ENCODE data around the gene GRK4. TPM values are rescaled to one million over a fixed set of nuclear protein-coding genes. Genes with fewer than 3 reads are reported as not detected.
A peak's percentile ranks its signal among the peaks of the same experiment; 100 is the strongest.
"Not testable (repeated sequence)": the region's sequence is repeated elsewhere in the genome, so short reads cannot be mapped to it uniquely, and the experiment has no call there.

Gene GRK4
- total and polyA plus RNA-seq, 2 donors (not counting 1 experiment from before 2014, with no cell fraction given) = 0.73 to 2.3 TPM

GRCh38 chr4:2922453-2923101 is 40.8 kb upstream of the GRK4 start:
- 78% methylated on average over 4 of the region's 7 CpGs for WGBS (ENCODE audit: insufficient coverage)
- Histone ChIP-seq H3K4me1 (ENCODE audit: control insufficient read depth in 2 of 2, insufficient read depth in 2 of 2, low read length in 2 of 2) (peaks cover 25 to 34% of the 10 kb centered on the region in 2 donors), H3K36me3 (replicated peaks in 1 of 2; ENCODE audit: control extremely low read depth in 1 of 2, control insufficient read depth in 1 of 2, extremely low read depth in 1 of 2, insufficient read depth in 2 of 2, low read length in 1 of 2) (peaks cover 0 to 49% of the 10 kb centered on the region in 2 experiments), H3K27ac (ENCODE audit: low read length in 2 of 2) (peak overlapping the region in 1 of 2 donors; percentile 49), H4K20me1 (ENCODE audit: control insufficient read depth, insufficient read depth, low read length, poor library complexity, severe bottlenecking) (peaks cover 65% of the 10 kb centered on the region), H3K4me2 (replicated peaks; ENCODE audit: low read depth, low read length, poor library complexity, severe bottlenecking) (peak overlapping the region; percentile 33), H3K79me2 (ENCODE audit: control insufficient read depth, insufficient read depth, low read length) (peaks cover 73% of the 10 kb centered on the region)
- not testable (repeated sequence) for H3K9ac ChIP-seq (ENCODE audit: low read length); H3K9me3 Mint-ChIP-seq (ENCODE audit: insufficient read depth); ATAC-seq (ENCODE audit: low read depth); H3K4me3 ChIP-seq (ENCODE audit: control extremely low read depth in 1 of 5, extremely low read depth in 1 of 5, insufficient read depth in 1 of 5, low read depth in 2 of 5, low read length in 4 of 5); H2AFZ ChIP-seq (ENCODE audit: insufficient read depth, low read depth, low read length, poor library complexity, severe bottlenecking); H3K27me3 ChIP-seq (replicated peaks in 1 of 4; ENCODE audit: control extremely low read depth in 1 of 4, control insufficient read depth in 3 of 4, insufficient read depth in 4 of 4, low read length in 3 of 4); H3K27me3 Mint-ChIP-seq; H3K9me3 ChIP-seq (ENCODE audit: control extremely low read depth in 1 of 3, control insufficient read depth in 2 of 3, insufficient read depth in 1 of 3, low read length in 2 of 3)
- CTCF ChIA-PET = interaction anchor here (1.1 to 3.1 kb wide), 3 partner anchors 9 to 159 kb away, joined by 3 to 11 read pairs (median 5); no protein-coding TSS in a partner anchor
- DNase-seq = peak; percentile 61
- intact Hi-C loops (cut with micrococcal nuclease) = loop anchor here (1.0 kb wide), 1 partner anchor 9 kb away; no protein-coding TSS in a partner anchor
- peaks cover 62% of the 10 kb centered on the region for H3K4me1 Mint-ChIP-seq
- H3K27ac Mint-ChIP-seq = peak overlapping the region; percentile 79
- H3K4me3 Mint-ChIP-seq = peak overlapping the region; percentile 73
- POLR2A ChIA-PET = interaction anchor here (1.1 kb wide), 1 partner anchor 13 kb away, joined by 3 read pairs; no protein-coding TSS in a partner anchor

- no peaks in the 10 kb centered on the region for H3K27me3 Mint-ChIP-seq
- POLR2A ChIA-PET = interaction anchor here (0.5 to 1.2 kb wide), 3 partner anchors 10 to 40 kb away, joined by 3 to 5 read pairs (median 3); partner anchors contain the start of gene NOP14
- peak overlapping the region; percentile 33 for H3K4me2 ChIP-seq (replicated peaks; ENCODE audit: low read depth, low read length, poor library complexity, severe bottlenecking)
- intact Hi-C loops (cut with micrococcal nuclease) = no loop called here
- H3K27ac ChIP-seq (ENCODE audit: low read length in 2 of 2) = peak overlapping the region; percentile 6 to 49
- peaks cover 56% of the 10 kb centered on the region for H3K4me1 Mint-ChIP-seq
- H3K27ac Mint-ChIP-seq = peak overlapping the region; percentile 79
- H3K4me3 ChIP-seq (ENCODE audit: control extremely low read depth in 1 of 5, extremely low read depth in 1 of 5, insufficient read depth in 1 of 5, low read depth in 2 of 5, low read length in 4 of 5) = no peak overlapping the region
- TF ChIP-seq EZH2 (IDR thresholded peaks at IDR 0.05; ENCODE audit: borderline replicate concordance, insufficient read depth, low read depth, low read length, poor library complexity, severe bottlenecking) = no peak
- no peak for TF ChIP-seq CTCF (IDR thresholded peaks at IDR 0.05)
- no peaks in the 10 kb centered on the region for H3K9me3 ChIP-seq (ENCODE audit: control extremely low read depth in 1 of 3, control insufficient read depth in 2 of 3, insufficient read depth in 1 of 3, low read length in 2 of 3)
- no peaks in the 10 kb centered on the region for H3K9me3 Mint-ChIP-seq (ENCODE audit: insufficient read depth)
- H3K27me3 ChIP-seq (replicated peaks in 1 of 4; ENCODE audit: control extremely low read depth in 1 of 4, control insufficient read depth in 3 of 4, insufficient read depth in 4 of 4, low read length in 3 of 4) = no peaks in the 10 kb centered on the region
- no peak overlapping the region for H3K9ac ChIP-seq (ENCODE audit: low read length)
- H3K36me3 ChIP-seq (replicated peaks in 1 of 2; ENCODE audit: control extremely low read depth in 1 of 2, control insufficient read depth in 1 of 2, extremely low read depth in 1 of 2, insufficient read depth in 2 of 2, low read length in 1 of 2) = peaks cover 0 to 54% of the 10 kb centered on the region in 2 experiments
- ATAC-seq (ENCODE audit: low read depth) (no peak), DNase-seq (no peak)
- H2AFZ ChIP-seq (ENCODE audit: insufficient read depth, low read depth, low read length, poor library complexity, severe bottlenecking) = no peak overlapping the region
- peaks cover 73% of the 10 kb centered on the region for H3K79me2 ChIP-seq (ENCODE audit: control insufficient read depth, insufficient read depth, low read length)
- 85% methylated on average over 10 of the region's 10 CpGs for WGBS (ENCODE audit: insufficient coverage)
- H3K4me1 ChIP-seq (ENCODE audit: control insufficient read depth in 2 of 2, insufficient read depth in 2 of 2, low read length in 2 of 2) = peaks cover 23 to 33% of the 10 kb centered on the region in 2 donors
- CTCF ChIA-PET = interaction anchor here (1.1 to 3.1 kb wide), 2 partner anchors 12 to 159 kb away, joined by 3 to 11 read pairs; no protein-coding TSS in a partner anchor
- peak overlapping the region; percentile 46 for H3K4me3 Mint-ChIP-seq
- peaks cover 70% of the 10 kb centered on the region for H4K20me1 ChIP-seq (ENCODE audit: control insufficient read depth, insufficient read depth, low read length, poor library complexity, severe bottlenecking)
Observed at GRCh38 chr4:2923141-2923551, 40.2 kb upstream of the GRK4 start.
